ENCODE measurements around the gene KIAA0319L. TPM values are rescaled to one million over a fixed set of nuclear protein-coding genes. Genes with fewer than 3 reads are reported as not detected.

KIAA0319L gene
- total RNA-seq, 1 experiment from 2014 or later: 72.6 TPM

DNA sequence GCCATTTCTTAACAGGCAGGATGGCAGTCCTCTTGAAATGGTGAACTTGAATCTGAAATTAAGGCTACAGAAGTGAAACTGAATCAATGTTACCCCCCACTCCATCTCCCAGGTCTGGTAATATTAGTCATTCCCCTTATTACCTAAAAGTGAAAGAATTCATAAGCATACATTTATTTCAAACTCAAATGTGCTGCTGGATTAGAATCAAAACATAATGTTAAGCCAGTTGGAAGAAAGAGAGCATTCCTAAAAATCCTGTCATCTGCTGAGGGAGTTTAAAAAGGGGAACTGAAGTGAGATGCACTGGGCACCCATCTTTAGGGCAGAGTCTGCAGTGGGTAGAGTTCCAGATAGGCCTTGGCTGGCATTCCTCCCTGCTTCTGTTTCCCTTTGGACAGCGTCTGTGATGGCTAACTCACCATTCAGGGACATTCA, 17.4 kb downstream of the KIAA0319L start:
- H3K4me1 Mint-ChIP-seq (ENCODE audit: low read depth, unreplicated experiment): no peaks in the 10 kb centered on the region
- no peak overlapping the region for H3K4me3 Mint-ChIP-seq (ENCODE audit: low read depth, unreplicated experiment)
- DNase-seq: no peak
- CTCF ChIA-PET: no interaction called here
- no peaks in the 10 kb centered on the region for H3K27me3 Mint-ChIP-seq (ENCODE audit: unreplicated experiment)
- H3K9me3 Mint-ChIP-seq (ENCODE audit: low read depth, unreplicated experiment): no peaks in the 10 kb centered on the region
- intact Hi-C loops (cut with micrococcal nuclease; ENCODE audit: unreplicated experiment): loop anchor here (5.0 kb wide), 1 partner anchor 33 kb away; no protein-coding TSS in a partner anchor
- no TSS peak for BruUV-seq (replicated peaks)
- TF ChIP-seq, protein P1, sequence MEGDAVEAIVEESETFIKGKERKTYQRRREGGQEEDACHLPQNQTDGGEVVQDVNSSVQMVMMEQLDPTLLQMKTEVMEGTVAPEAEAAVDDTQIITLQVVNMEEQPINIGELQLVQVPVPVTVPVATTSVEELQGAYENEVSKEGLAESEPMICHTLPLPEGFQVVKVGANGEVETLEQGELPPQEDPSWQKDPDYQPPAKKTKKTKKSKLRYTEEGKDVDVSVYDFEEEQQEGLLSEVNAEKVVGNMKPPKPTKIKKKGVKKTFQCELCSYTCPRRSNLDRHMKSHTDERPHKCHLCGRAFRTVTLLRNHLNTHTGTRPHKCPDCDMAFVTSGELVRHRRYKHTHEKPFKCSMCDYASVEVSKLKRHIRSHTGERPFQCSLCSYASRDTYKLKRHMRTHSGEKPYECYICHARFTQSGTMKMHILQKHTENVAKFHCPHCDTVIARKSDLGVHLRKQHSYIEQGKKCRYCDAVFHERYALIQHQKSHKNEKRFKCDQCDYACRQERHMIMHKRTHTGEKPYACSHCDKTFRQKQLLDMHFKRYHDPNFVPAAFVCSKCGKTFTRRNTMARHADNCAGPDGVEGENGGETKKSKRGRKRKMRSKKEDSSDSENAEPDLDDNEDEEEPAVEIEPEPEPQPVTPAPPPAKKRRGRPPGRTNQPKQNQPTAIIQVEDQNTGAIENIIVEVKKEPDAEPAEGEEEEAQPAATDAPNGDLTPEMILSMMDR (IDR thresholded peaks at IDR 0.05; ENCODE audit: unreplicated experiment): no peak
- no peak overlapping the region for H3K27ac Mint-ChIP-seq (ENCODE audit: unreplicated experiment)
- H3K36me3 Mint-ChIP-seq (ENCODE audit: insufficient read depth, unreplicated experiment): peaks cover 8% of the 10 kb centered on the region

DNA sequence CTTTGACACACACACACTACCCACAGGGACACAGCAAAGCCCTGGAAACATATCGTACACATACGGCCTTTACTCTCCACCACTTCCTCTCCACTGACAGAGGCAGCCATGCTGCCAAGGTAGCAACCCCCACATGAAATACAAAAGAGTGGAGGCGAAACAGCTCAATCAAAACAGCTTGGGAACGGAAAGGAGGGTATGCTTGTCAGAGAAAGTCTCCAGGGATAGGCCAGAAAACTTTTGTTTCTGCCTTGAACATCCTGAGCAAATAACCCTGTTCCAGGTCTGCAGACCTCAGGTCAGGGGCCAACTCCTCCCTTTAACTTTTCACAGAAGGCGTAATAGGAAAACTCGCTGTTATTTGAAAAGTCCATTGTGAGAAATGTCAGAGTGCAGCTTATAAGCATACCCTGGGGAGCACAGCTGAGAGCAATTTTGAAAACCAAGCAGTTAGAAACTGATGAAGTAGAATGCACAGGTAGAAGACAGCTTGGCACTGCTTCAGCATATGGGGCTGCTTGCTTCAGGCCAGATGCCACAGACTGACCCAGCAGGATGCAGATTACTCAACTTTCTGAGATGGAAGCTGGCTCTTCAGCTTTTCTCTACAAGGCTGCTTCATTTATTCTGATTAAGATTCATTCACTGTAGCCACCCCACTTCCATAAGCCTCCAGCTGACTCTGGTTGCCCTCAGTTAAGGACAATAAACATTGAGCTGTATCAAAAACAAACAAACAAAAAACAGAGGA, 18.0 kb downstream of the KIAA0319L start:
- no peak overlapping the region for H3K4me3 Mint-ChIP-seq (ENCODE audit: low read depth, unreplicated experiment)
- no peak overlapping the region for H3K27ac Mint-ChIP-seq (ENCODE audit: unreplicated experiment)
- peaks cover 4% of the 10 kb centered on the region for H3K36me3 Mint-ChIP-seq (ENCODE audit: insufficient read depth, unreplicated experiment)
- BruUV-seq (replicated peaks): no TSS peak
- H3K4me1 Mint-ChIP-seq (ENCODE audit: low read depth, unreplicated experiment): no peaks in the 10 kb centered on the region
- TF ChIP-seq, protein P1 (IDR thresholded peaks at IDR 0.05; ENCODE audit: unreplicated experiment): no peak
- no peaks in the 10 kb centered on the region for H3K9me3 Mint-ChIP-seq (ENCODE audit: low read depth, unreplicated experiment)
- intact Hi-C loops (cut with micrococcal nuclease; ENCODE audit: unreplicated experiment): no loop called here
- CTCF ChIA-PET: no interaction called here
- no peaks in the 10 kb centered on the region for H3K27me3 Mint-ChIP-seq (ENCODE audit: unreplicated experiment)
- no peak for DNase-seq

DNA sequence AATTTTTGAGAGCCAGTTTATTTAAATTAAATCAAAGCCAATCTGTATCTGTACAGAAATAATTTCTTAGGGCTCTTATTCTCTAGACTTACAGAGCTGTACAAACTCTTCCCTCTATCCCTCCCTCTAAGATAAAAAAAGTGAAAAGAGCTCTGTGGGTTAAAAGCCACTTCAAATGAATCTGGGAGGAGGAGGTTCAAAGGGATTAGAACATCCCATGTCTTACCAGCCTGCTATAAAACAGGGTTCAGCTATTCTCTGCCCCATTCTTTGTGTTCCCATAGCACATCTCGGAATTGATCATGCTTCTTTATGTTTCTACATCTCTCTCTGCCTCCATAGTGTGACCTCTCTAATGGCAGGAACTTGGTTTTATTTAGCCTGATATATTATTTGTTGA, 19.4 kb downstream of the KIAA0319L start:
- DNase-seq: no peak
- CTCF ChIA-PET: interaction anchor here (0.7 kb wide), 1 partner anchor 289 kb away, joined by 5 read pairs; no protein-coding TSS in a partner anchor
- H3K36me3 Mint-ChIP-seq (ENCODE audit: insufficient read depth, unreplicated experiment): peaks cover 4% of the 10 kb centered on the region
- no TSS peak for BruUV-seq (replicated peaks)
- TF ChIP-seq, protein P1 (IDR thresholded peaks at IDR 0.05; ENCODE audit: unreplicated experiment): no peak
- H3K9me3 Mint-ChIP-seq (ENCODE audit: low read depth, unreplicated experiment): no peaks in the 10 kb centered on the region
- no peak overlapping the region for H3K27ac Mint-ChIP-seq (ENCODE audit: unreplicated experiment)
- H3K4me1 Mint-ChIP-seq (ENCODE audit: low read depth, unreplicated experiment): no peaks in the 10 kb centered on the region
- intact Hi-C loops (cut with micrococcal nuclease; ENCODE audit: unreplicated experiment): no loop called here
- no peak overlapping the region for H3K4me3 Mint-ChIP-seq (ENCODE audit: low read depth, unreplicated experiment)
- H3K27me3 Mint-ChIP-seq (ENCODE audit: unreplicated experiment): no peaks in the 10 kb centered on the region

DNA sequence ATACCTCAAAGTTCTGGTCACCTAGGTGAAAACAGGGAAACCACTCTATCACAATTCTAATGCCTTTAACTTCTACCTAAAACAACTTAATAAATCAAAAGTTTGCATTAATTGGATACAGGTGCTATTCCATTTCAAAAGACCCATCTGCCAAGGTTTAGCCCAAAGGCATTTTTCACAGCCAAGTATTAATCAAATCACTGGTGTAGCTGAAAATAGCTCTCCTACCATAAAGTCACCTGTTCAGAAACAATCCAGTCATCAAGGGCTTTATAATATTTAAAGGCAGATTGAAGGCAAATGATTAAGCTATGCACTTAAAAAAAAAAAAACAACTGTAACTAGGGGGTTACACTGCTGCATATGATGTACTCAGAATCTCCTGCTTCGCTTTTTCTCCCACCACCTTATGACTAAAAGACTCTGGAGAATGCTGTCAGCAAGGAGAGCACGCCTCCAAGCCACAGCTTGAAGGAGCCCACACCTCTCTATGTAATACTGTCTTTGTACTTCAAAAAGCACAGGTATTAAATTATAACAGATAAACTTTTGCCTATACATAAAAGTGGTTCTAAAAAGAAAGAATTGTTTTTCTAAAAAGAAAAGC, 20.5 kb downstream of the KIAA0319L start:
- DNase-seq: no peak
- H3K27ac Mint-ChIP-seq (ENCODE audit: unreplicated experiment): no peak overlapping the region
- no peaks in the 10 kb centered on the region for H3K27me3 Mint-ChIP-seq (ENCODE audit: unreplicated experiment)
- CTCF ChIA-PET: interaction anchor here (0.7 kb wide), 2 partner anchors 600 to 684 kb away, joined by 3 to 5 read pairs; no protein-coding TSS in a partner anchor
- no peaks in the 10 kb centered on the region for H3K9me3 Mint-ChIP-seq (ENCODE audit: low read depth, unreplicated experiment)
- peaks cover 3% of the 10 kb centered on the region for H3K36me3 Mint-ChIP-seq (ENCODE audit: insufficient read depth, unreplicated experiment)
- H3K4me3 Mint-ChIP-seq (ENCODE audit: low read depth, unreplicated experiment): no peak overlapping the region
- no peaks in the 10 kb centered on the region for H3K4me1 Mint-ChIP-seq (ENCODE audit: low read depth, unreplicated experiment)
- intact Hi-C loops (cut with micrococcal nuclease; ENCODE audit: unreplicated experiment): no loop called here
- TF ChIP-seq, protein P1 (IDR thresholded peaks at IDR 0.05; ENCODE audit: unreplicated experiment): no peak
- no TSS peak for BruUV-seq (replicated peaks)

Data from Calu3 (cell line).